ENCODE results near the gene ZNF385D.

- TF ChIP-seq POLR2A (IDR thresholded peaks at IDR 0.05), result no peak
- no peak for TF ChIP-seq CTCF (IDR thresholded peaks at IDR 0.05)
These were observed 32.8 kb upstream of the ZNF385D start for GRCh38 chr3:21783839-21784238.
